Measurements from ENCODE around the gene UBASH3B. TPM values are rescaled to one million over a fixed set of nuclear protein-coding genes. Genes with fewer than 3 reads are reported as not detected.

UBASH3B gene
- polyA plus RNA-seq, 5 donors = 4.3 to 6.0 (median 4.5) TPM

GRCh38 chr11:122732342-122733315 lies 77.1 kb downstream of the UBASH3B start:
- no peak for DNase-seq

- DNase-seq = peak in 1 of 2 donors; percentile 43
These were observed 77.8 kb downstream of the UBASH3B start for GRCh38 chr11:122733318-122733717.

- no peak for DNase-seq
These were observed 79.5 kb downstream of the UBASH3B start for GRCh38 chr11:122734848-122735496.

- no peak for DNase-seq
These were observed 82.6 kb downstream of the UBASH3B start for GRCh38 chr11:122737951-122738693.

GRCh38 chr11:122741613-122742300 lies 86.2 kb downstream of the UBASH3B start:
- DNase-seq = peak; percentile 40 to 63

GRCh38 chr11:122742301-122743018 lies 86.9 kb downstream of the UBASH3B start:
- DNase-seq = no peak

- no peak for DNase-seq
These were observed 87.7 kb downstream of the UBASH3B start for GRCh38 chr11:122743097-122743741.

GRCh38 chr11:122743949-122744348 lies 88.4 kb downstream of the UBASH3B start:
- no peak for DNase-seq

GRCh38 chr11:122744357-122744756 lies 88.8 kb downstream of the UBASH3B start:
- no peak for DNase-seq

GRCh38 chr11:122745111-122745510 lies 89.6 kb downstream of the UBASH3B start:
- DNase-seq = no peak

- DNase-seq = no peak
These were observed 90.5 kb downstream of the UBASH3B start for GRCh38 chr11:122746050-122746478.

GRCh38 chr11:122746611-122747244 lies 91.2 kb downstream of the UBASH3B start:
- DNase-seq = no peak

- no peak for DNase-seq
These were observed 91.8 kb downstream of the UBASH3B start for GRCh38 chr11:122747351-122747781.

- DNase-seq = no peak
These were observed 93.6 kb downstream of the UBASH3B start for GRCh38 chr11:122749005-122749687.

GRCh38 chr11:122750049-122750448 lies 94.5 kb downstream of the UBASH3B start:
- no peak for DNase-seq

GRCh38 chr11:122751292-122752070 lies 96.0 kb downstream of the UBASH3B start:
- no peak for DNase-seq

GRCh38 chr11:122754028-122754427 lies 98.5 kb downstream of the UBASH3B start:
- no peak for DNase-seq
